Peyer's patch (tissue), 4 donors: ENCODE measurements around the gene KLHL6. TPM values are rescaled to one million over a fixed set of nuclear protein-coding genes. Genes with fewer than 3 reads are reported as not detected.
A peak's percentile ranks its signal among the peaks of the same experiment; 100 is the strongest.

ENCODE experiments used
- DNase-seq, 3 donors: peaks; one replicate each; pipeline ENCODE4 v3.0.0-alpha.2; 2017 to 2019
- H3K27ac ChIP-seq, 4 donors: fragments of 200-600 bp; sonication (generic); one replicate each; pipeline ENCODE4 v1.5.1; 2016 to 2019
- H3K27me3 ChIP-seq, 2 donors: fragments of 200-600 bp; sonication (generic); one replicate each; pipeline ENCODE4 v1.5.1; 2019
- H3K36me3 ChIP-seq, 3 donors: fragments of 200-600 bp; sonication (generic); one replicate each; pipeline ENCODE4 v1.5.1; 2016 to 2019
- H3K4me1 ChIP-seq, 4 donors: fragments of 200-600 bp; sonication (generic); one replicate each; pipeline ENCODE4 v1.5.1; 2016 to 2019
- H3K4me3 ChIP-seq, 4 donors: fragments of 200-600 bp; sonication (generic); 1 replicate in 3 of 4; 2 replicates in 1 of 4; pipeline ENCODE4 v1.5.1; 2016 to 2019; ENCODE audit warnings: mild to moderate bottlenecking in 1 of 4
- H3K9me3 ChIP-seq, 4 donors: fragments of 200-600 bp; sonication (generic); one replicate each; pipeline ENCODE4 v1.5.1; 2016 to 2019; ENCODE audit warnings: mild to moderate bottlenecking in 1 of 4
- CTCF ChIP-seq, 6 experiments: fragments of 450-650 bp in 4 of 6; fragments of 200-600 bp in 2 of 6; sonication (generic) in 1 of 6; IDR thresholded peaks; one replicate each; pipeline ENCODE4 v1.5.1; 2017 to 2019; ENCODE audit warnings: antibody characterized with exemption in 6 of 6, mild to moderate bottlenecking in 3 of 6, moderate library complexity in 1 of 6
- POLR2A ChIP-seq, 2 donors: fragments of 450-650 bp; IDR thresholded peaks; one replicate each; pipeline ENCODE4 v1.5.1; 2017; ENCODE audit warnings: antibody characterized with exemption in 2 of 2, mild to moderate bottlenecking in 2 of 2, moderate library complexity in 2 of 2
- total RNA-seq, 4 donors: library from RNA; depleted of rRNA; stranded (reverse); fragments of >200 nt; gene quantifications; one replicate each; pipeline ENCODE4 v1.1.0, GENCODE V29; 2016

Gene KLHL6
- total RNA-seq, 4 donors from 2014 or later = 1.6 to 53.6 (median 4.9) TPM

GRCh38 chr3:183508821-183509220 is 46.7 kb downstream of the KLHL6 start:
- Histone ChIP-seq H3K4me1 (peaks cover 0 to 13% (median 0%) of the 10 kb centered on the region in 4 donors), H3K9me3 (no peaks in the 10 kb centered on the region), H3K4me3 (no peak overlapping the region), H3K36me3 (no peaks in the 10 kb centered on the region), H3K27me3 (no peaks in the 10 kb centered on the region), H3K27ac (no peak overlapping the region)
- no peak for DNase-seq
- no peak for TF ChIP-seq CTCF (IDR thresholded peaks at IDR 0.05)
- TF ChIP-seq POLR2A (IDR thresholded peaks at IDR 0.05) = no peak

- no peak overlapping the region for H3K27ac ChIP-seq
Measured at GRCh38 chr3:183507551-183507950, 48.0 kb downstream of the KLHL6 start.

DNA sequence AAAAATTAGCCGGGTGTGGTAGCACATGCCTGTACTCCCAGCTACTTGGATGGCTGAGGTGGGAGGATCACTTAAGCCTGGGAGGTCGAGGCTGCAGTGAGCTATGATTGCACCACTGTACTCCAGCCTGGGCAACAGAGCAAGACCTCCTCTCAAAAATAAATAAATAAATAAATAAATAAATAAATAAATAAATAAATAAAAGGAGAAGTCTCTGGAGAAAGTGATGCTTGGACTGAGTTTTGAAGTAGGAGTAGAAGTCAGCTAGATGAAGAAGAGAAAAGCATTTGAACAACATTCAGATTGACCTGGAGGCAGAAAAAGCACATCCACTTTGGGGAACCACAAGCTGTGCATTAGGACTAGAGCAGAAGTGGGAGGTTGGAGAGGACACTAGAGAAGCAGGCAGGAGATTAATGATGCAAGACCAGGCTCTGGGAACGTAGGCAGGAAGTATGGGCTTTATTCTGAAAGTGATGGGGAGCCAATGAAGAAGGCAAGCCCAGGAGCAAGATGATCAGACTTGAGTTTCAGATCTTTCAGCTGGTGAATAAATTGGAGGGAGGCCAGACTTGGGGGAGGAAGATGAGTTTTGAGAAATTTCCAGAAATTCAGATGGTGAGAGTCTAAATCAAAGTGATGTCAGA is 48.7 kb downstream of the KLHL6 start:
- Histone ChIP-seq H3K4me1 (no peaks in the 10 kb centered on the region), H3K27ac (no peak overlapping the region), H3K9me3 (no peaks in the 10 kb centered on the region), H3K4me3 (no peak overlapping the region), H3K36me3 (no peaks in the 10 kb centered on the region), H3K27me3 (no peaks in the 10 kb centered on the region)
- TF ChIP-seq POLR2A (IDR thresholded peaks at IDR 0.05) = no peak
- no peak for TF ChIP-seq CTCF (IDR thresholded peaks at IDR 0.05)
- peak in 1 of 3 donors; percentile 45 for DNase-seq

More at GRCh38 chr3:183507551-183507950, 48.0 kb downstream of the KLHL6 start:
- H3K4me3 ChIP-seq = no peak overlapping the region
- no peaks in the 10 kb centered on the region for H3K36me3 ChIP-seq
- H3K27me3 ChIP-seq = no peaks in the 10 kb centered on the region
- no peaks in the 10 kb centered on the region for H3K9me3 ChIP-seq
- DNase-seq = peak in 1 of 3 donors; percentile 38
- TF ChIP-seq POLR2A (IDR thresholded peaks at IDR 0.05) (no peak), CTCF (IDR thresholded peaks at IDR 0.05) (no peak)
- peaks cover 0 to 6% (median 0%) of the 10 kb centered on the region in 4 donors for H3K4me1 ChIP-seq

GRCh38 chr3:183504597-183504996 is 50.9 kb downstream of the KLHL6 start:
- Histone ChIP-seq H3K4me1 (no peaks in the 10 kb centered on the region), H3K9me3 (no peaks in the 10 kb centered on the region), H3K4me3 (no peak overlapping the region), H3K27me3 (no peaks in the 10 kb centered on the region), H3K27ac (no peak overlapping the region), H3K36me3 (no peaks in the 10 kb centered on the region)
- DNase-seq = no peak
- TF ChIP-seq POLR2A (IDR thresholded peaks at IDR 0.05) (no peak), CTCF (IDR thresholded peaks at IDR 0.05) (no peak)

DNA sequence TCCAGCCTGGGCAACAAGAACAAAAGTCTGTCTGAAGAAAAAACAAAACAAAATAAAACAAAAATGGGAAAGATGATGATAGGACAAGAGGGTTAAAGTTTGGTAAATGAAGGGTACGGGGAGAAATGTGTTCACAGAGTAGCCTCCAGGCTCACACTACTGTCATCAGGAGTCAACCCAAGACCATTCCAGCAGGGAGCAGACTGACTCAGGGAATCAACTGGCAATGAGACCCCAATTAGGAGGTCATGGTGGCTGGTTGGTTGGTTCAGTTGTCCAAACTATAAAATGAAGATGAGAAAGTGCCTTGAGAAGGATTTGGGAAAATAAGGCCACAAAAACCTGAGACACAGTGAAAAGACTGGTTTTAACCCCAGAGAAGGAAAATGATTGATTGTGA is 51.8 kb downstream of the KLHL6 start:
- H3K36me3 ChIP-seq = no peaks in the 10 kb centered on the region
- peak in 1 of 3 donors; percentile 9 for DNase-seq
- H3K4me1 ChIP-seq = no peaks in the 10 kb centered on the region
- no peaks in the 10 kb centered on the region for H3K9me3 ChIP-seq
- H3K27me3 ChIP-seq = no peaks in the 10 kb centered on the region
- H3K27ac ChIP-seq = no peak overlapping the region
- TF ChIP-seq POLR2A (IDR thresholded peaks at IDR 0.05) = no peak
- no peak for TF ChIP-seq CTCF (IDR thresholded peaks at IDR 0.05)
- H3K4me3 ChIP-seq = no peak overlapping the region
